HepG2 (cell line): Measurements from ENCODE around the gene CNOT6. TPM values are rescaled to one million over a fixed set of nuclear protein-coding genes. Genes with fewer than 3 reads are reported as not detected.

Experiments
- DPF2 ChIP-seq: sonication (generic); formaldehyde crosslinking; IDR thresholded peaks from 2 replicates; pipeline ENCODE4 v1.4.0; 2020; ENCODE audit warnings: mild to moderate bottlenecking, low read depth, missing genetic modification reagents, borderline replicate concordance
- ERF ChIP-seq: IDR thresholded peaks from 2 replicates; pipeline ENCODE4 v1.6.1; 2018; ENCODE audit warnings: missing biosample characterization, missing genetic modification reagents
- GABPB1 ChIP-seq: IDR thresholded peaks from 2 replicates; pipeline ENCODE4 v1.6.1; 2016; ENCODE audit warnings: mild to moderate bottlenecking, missing genetic modification reagents, moderate library complexity, missing compliant biosample characterization
- HNF4G ChIP-seq, 2 experiments: sonication (generic) in 1 of 2; formaldehyde crosslinking in 1 of 2; IDR thresholded peaks; 2 replicates each; pipeline versions ENCODE4 v1.4.0 to v1.6.1; 2011 to 2020; ENCODE audit warnings: borderline replicate concordance in 2 of 2, low read depth in 2 of 2, mild to moderate bottlenecking in 2 of 2, low read length in 1 of 2, missing genetic modification reagents in 1 of 2, moderate library complexity in 1 of 2
- JARID2 ChIP-seq: sonication (generic); formaldehyde crosslinking; IDR thresholded peaks from 2 replicates; pipeline ENCODE4 v1.8.1; 2023; ENCODE audit warnings: missing genetic modification reagents, inconsistent platforms; ENCODE audit not compliant: insufficient replicate concordance
- PAWR ChIP-seq: sonication (generic); formaldehyde crosslinking; IDR thresholded peaks from 2 replicates; pipeline ENCODE4 v1.4.0; 2020; ENCODE audit warnings: missing genetic modification reagents, mild to moderate bottlenecking, borderline replicate concordance
- PAX8 ChIP-seq: sonication (generic); formaldehyde crosslinking; IDR thresholded peaks from 2 replicates; pipeline ENCODE4 v1.8.0; 2022; ENCODE audit warnings: mild to moderate bottlenecking, missing genetic modification reagents, borderline replicate concordance
- PHF8 ChIP-seq: sonication (generic); formaldehyde crosslinking; IDR thresholded peaks from 2 replicates; pipeline ENCODE4 v1.5.0; 2020; ENCODE audit warnings: missing genetic modification reagents
- RBFOX2 ChIP-seq: fragments of 200-400 bp; formaldehyde crosslinking; IDR thresholded peaks from 2 replicates; pipeline ENCODE4 v1.6.1; 2017; ENCODE audit warnings: low read depth, mild to moderate bottlenecking, low read length
- SALL1 ChIP-seq: sonication (generic); formaldehyde crosslinking; IDR thresholded peaks from 2 replicates; pipeline ENCODE4 v1.8.0; 2022; ENCODE audit warnings: mild to moderate bottlenecking, missing genetic modification reagents
- SIN3B ChIP-seq: fragments of 150-350 bp; IDR thresholded peaks from 2 replicates; pipeline ENCODE4 v1.6.1; 2014; ENCODE audit warnings: low read length
- YEATS4 ChIP-seq: sonication (generic); formaldehyde crosslinking; IDR thresholded peaks from 2 replicates; pipeline ENCODE4 v1.4.0; 2020; ENCODE audit warnings: missing genetic modification reagents, borderline replicate concordance
- ZC3H4 ChIP-seq: sonication (generic); formaldehyde crosslinking; IDR thresholded peaks from 2 replicates; pipeline ENCODE4 v1.4.0; 2020; ENCODE audit warnings: missing genetic modification reagents, borderline replicate concordance
- ZFX ChIP-seq: sonication (generic); formaldehyde crosslinking; IDR thresholded peaks from 2 replicates; pipeline ENCODE4 v1.4.0; 2020; ENCODE audit warnings: mild to moderate bottlenecking, low read depth, missing genetic modification reagents, moderate library complexity
- ZNF546 ChIP-seq: sonication (generic); formaldehyde crosslinking; conservative IDR thresholded peaks from 2 replicates; pipeline ENCODE4 v1.8.1; 2023; ENCODE audit warnings: mild to moderate bottlenecking, missing genetic modification reagents
- ZNF772 ChIP-seq: sonication (generic); formaldehyde crosslinking; IDR thresholded peaks from 2 replicates; pipeline ENCODE4 v1.5.0; 2020; ENCODE audit warnings: mild to moderate bottlenecking, missing genetic modification reagents
- polyA plus RNA-seq, 8 experiments: library from polyadenylated mRNA; depleted of rRNA in 3 of 8; stranded (reverse) in 7 of 8; unstranded in 1 of 8; fragments of >200 nt; fragmentation: Illumina TruSeq in 4 of 8; extraction: Trizol in 4 of 8; gene quantifications; 2 replicates each; pipeline versions ENCODE4 v1.2.1 to v1.2.3, GENCODE V29; 2011 to 2016; ENCODE audit warnings: low read depth in 4 of 8, missing spikeins in 1 of 8, mixed read lengths in 1 of 8; ENCODE audit not compliant: insufficient read depth in 1 of 8
- total RNA-seq, 5 experiments: library from RNA; depleted of rRNA; stranded (reverse); fragments of >200 nt; fragmentation: Illumina TruSeq; extraction: Trizol; gene quantifications; 2 replicates each; pipeline ENCODE4 v1.2.3, GENCODE V29; 2016; ENCODE audit warnings: low read depth in 1 of 5
- TF ChIP-seq, protein P1 (sequence below): sonication (generic); formaldehyde crosslinking; IDR thresholded peaks from 2 replicates; pipeline ENCODE4 v1.8.0; 2022; ENCODE audit warnings: mild to moderate bottlenecking, missing genetic modification reagents, moderate library complexity
- TF ChIP-seq, protein P2 (sequence below): sonication (generic); formaldehyde crosslinking; IDR thresholded peaks from 2 replicates; pipeline ENCODE4 v1.4.0; 2020; ENCODE audit warnings: missing genetic modification reagents

The CNOT6 gene
- total and polyA plus RNA-seq, 2 of the 13 experiments (the other 11 are each of a cell fraction or from before 2014, with no cell fraction given): 8.8 to 9.1 TPM

DNA sequence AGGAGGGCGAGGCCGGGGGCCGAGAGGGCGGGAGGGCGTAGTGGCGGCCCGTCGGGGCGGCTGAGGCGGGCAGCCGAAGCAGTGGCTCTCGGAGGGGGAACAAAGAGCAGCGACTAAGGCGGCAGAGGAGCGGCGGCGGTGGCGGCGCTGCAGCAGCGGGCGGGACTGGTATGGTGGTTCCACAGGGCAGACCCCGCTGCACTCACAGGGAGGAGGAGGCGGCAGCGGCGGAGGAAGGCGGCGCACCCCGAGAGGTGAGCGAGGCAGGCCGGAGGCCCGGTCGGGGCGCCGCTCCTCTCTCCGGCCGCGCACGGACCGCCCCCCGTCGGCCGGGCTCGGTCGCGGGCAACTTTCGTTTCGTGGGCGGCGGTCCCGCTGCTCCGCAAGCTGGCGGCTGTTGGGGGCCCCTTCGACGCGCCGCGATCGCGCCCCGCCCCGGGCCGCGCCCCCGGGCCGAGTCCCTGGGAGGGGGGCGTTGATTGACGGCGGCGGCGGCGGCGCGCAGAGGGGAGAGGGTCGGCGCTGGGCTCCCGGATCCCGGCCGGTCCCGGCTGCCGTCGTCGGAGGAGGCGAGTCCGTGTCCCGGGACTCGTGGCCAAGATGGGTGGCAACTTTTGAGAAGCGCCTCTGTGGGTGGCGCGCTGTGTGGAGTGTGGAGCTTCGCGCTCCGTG, 467 bp downstream of the CNOT6 start (continued):
- TF ChIP-seq PHF8 (CRISPR knock-in tag) (peak; percentile 70), ERF (CRISPR knock-in tag) (no peak), JARID2 (no peak), ZNF546 (CRISPR knock-in tag) (peak; percentile 84; the same call in 1 of the 2 replicates), SALL1 (CRISPR knock-in tag) (no peak), DPF2 (CRISPR knock-in tag) (no peak), PAX8 (CRISPR knock-in tag) (0 out of 2 replicates have a peak, but pooled peaks have one; percentile 33), YEATS4 (peak; percentile 75; the same call in 1 of the 2 replicates), HNF4G (IDR thresholded peaks at IDR 0.05; ENCODE audit: borderline replicate concordance, low read depth, low read length) (no peak), HNF4G (CRISPR knock-in tag; IDR thresholded peaks at IDR 0.05; ENCODE audit: borderline replicate concordance, low read depth) (no peak), RBFOX2 (peak; percentile 82), PAWR (CRISPR knock-in tag) (no peak), SIN3B (no peak), ZC3H4 (no peak), ZNF772 (CRISPR knock-in tag) (peak; percentile 6; the same call in 1 of the 2 replicates), ZFX (CRISPR knock-in tag) (no peak), GABPB1 (CRISPR knock-in tag) (peak; percentile 4; the same call in 1 of the 2 replicates)
- TF ChIP-seq, protein P1, sequence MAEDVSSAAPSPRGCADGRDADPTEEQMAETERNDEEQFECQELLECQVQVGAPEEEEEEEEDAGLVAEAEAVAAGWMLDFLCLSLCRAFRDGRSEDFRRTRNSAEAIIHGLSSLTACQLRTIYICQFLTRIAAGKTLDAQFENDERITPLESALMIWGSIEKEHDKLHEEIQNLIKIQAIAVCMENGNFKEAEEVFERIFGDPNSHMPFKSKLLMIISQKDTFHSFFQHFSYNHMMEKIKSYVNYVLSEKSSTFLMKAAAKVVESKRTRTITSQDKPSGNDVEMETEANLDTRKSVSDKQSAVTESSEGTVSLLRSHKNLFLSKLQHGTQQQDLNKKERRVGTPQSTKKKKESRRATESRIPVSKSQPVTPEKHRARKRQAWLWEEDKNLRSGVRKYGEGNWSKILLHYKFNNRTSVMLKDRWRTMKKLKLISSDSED (CRISPR knock-in tag): no peak
- TF ChIP-seq, protein P2, sequence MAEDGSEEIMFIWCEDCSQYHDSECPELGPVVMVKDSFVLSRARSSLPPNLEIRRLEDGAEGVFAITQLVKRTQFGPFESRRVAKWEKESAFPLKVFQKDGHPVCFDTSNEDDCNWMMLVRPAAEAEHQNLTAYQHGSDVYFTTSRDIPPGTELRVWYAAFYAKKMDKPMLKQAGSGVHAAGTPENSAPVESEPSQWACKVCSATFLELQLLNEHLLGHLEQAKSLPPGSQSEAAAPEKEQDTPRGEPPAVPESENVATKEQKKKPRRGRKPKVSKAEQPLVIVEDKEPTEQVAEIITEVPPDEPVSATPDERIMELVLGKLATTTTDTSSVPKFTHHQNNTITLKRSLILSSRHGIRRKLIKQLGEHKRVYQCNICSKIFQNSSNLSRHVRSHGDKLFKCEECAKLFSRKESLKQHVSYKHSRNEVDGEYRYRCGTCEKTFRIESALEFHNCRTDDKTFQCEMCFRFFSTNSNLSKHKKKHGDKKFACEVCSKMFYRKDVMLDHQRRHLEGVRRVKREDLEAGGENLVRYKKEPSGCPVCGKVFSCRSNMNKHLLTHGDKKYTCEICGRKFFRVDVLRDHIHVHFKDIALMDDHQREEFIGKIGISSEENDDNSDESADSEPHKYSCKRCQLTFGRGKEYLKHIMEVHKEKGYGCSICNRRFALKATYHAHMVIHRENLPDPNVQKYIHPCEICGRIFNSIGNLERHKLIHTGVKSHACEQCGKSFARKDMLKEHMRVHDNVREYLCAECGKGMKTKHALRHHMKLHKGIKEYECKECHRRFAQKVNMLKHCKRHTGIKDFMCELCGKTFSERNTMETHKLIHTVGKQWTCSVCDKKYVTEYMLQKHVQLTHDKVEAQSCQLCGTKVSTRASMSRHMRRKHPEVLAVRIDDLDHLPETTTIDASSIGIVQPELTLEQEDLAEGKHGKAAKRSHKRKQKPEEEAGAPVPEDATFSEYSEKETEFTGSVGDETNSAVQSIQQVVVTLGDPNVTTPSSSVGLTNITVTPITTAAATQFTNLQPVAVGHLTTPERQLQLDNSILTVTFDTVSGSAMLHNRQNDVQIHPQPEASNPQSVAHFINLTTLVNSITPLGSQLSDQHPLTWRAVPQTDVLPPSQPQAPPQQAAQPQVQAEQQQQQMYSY (CRISPR knock-in tag): no peak
